HepG2 (cell line): Measurements from ENCODE around the gene GUCY2D. TPM values are rescaled to one million over a fixed set of nuclear protein-coding genes. Genes with fewer than 3 reads are reported as not detected.

Experiments
- ATAC-seq: fragments of 200-7000 bp; cut with Tn5 transposase; 3 replicates; pipeline ENCODE4 v1.9.1; 2020; ENCODE audit warnings: mild to moderate bottlenecking, moderate library complexity
- BruUV-seq: library from RNA; stranded (reverse); fragments of 400-500 nt; replicated peaks from 2 replicates; lab custom pipeline; 2021; lab: Mats Ljungman, UMichigan
- CTCF ChIA-PET: fragments of 300-600 bp; formaldehyde crosslinking; extraction: SDS; loops from one replicate; lab custom pipeline; 2021; ENCODE audit warnings: low total read pairs, inconsistent platforms, low intra/inter-chr PET ratio; lab: Yijun Ruan, JAX
- POLR2A ChIA-PET: fragments of 350-600 bp; sonication (Branson Sonifier 250); formaldehyde crosslinking; loops from one replicate; lab custom pipeline; 2020; ENCODE audit warnings: antibody characterized with exemption, inconsistent platforms; lab: Yijun Ruan, JAX
- DNase-seq: peaks from one replicate; pipeline ENCODE4 v3.0.0-alpha.2; 2015; ENCODE audit warnings: low spot score
- FAIRE-seq: peaks from 3 replicates; lab custom pipeline; 2011; peaks lifted over from hg19 to GRCh38; lab: Jason Lieb, UNC
- H2AFZ ChIP-seq: one replicate; pipeline ENCODE4 v1.6.1; 2011; ENCODE audit warnings: low read length, inconsistent platforms
- H3K27ac ChIP-seq: fragments of 300-600 bp; 3 replicates; pipeline ENCODE4 v1.8.0; 2011; ENCODE audit warnings: mixed run types, mild to moderate bottlenecking, mixed read lengths, low read length, inconsistent platforms; ENCODE audit not compliant: insufficient read depth; ENCODE audit errors: extremely low read length
- H3K27me3 ChIP-seq, 2 experiments: fragments of 200-600 bp in 1 of 2; 2 replicates in 1 of 2; 3 replicates in 1 of 2; pipeline versions ENCODE4 v1.6.0 to v1.8.0; 2011; ENCODE audit warnings: low read length in 2 of 2, mild to moderate bottlenecking in 2 of 2, moderate library complexity in 2 of 2, inconsistent platforms in 1 of 2; ENCODE audit not compliant: insufficient read depth in 2 of 2, control insufficient read depth in 1 of 2
- H3K36me3 ChIP-seq, 2 experiments: fragments of 200-600 bp in 1 of 2; replicated peaks in 1 of 2; 2 replicates in 1 of 2; 3 replicates in 1 of 2; pipeline versions ENCODE4 v1.5.1 to v1.8.0; 2011; ENCODE audit warnings: low read length in 2 of 2, inconsistent platforms in 1 of 2; ENCODE audit not compliant: insufficient read depth in 2 of 2, control insufficient read depth in 1 of 2
- H3K4me1 ChIP-seq: 2 replicates; pipeline ENCODE4 v1.5.1; 2012; ENCODE audit warnings: low read length, inconsistent platforms; ENCODE audit not compliant: insufficient read depth
- H3K4me2 ChIP-seq: 2 replicates; pipeline ENCODE4 v1.6.0; 2011; ENCODE audit warnings: low read depth, low read length, inconsistent platforms
- H3K4me3 ChIP-seq, 3 experiments: fragments of 200-600 bp in 1 of 3; sonication (generic), shearing (Covaris generic) in 1 of 3; replicated peaks in 1 of 3; 2 replicates each; pipeline ENCODE4 v1.5.1; 2011 to 2016; ENCODE audit warnings: low read length in 3 of 3, inconsistent platforms in 2 of 3, low read depth in 2 of 3, mild to moderate bottlenecking in 2 of 3, control low read depth in 1 of 3, mixed read lengths in 1 of 3; ENCODE audit not compliant: insufficient read depth in 1 of 3
- H3K79me2 ChIP-seq: one replicate; pipeline ENCODE4 v1.6.1; 2011; ENCODE audit warnings: low read length, inconsistent platforms; ENCODE audit not compliant: insufficient read depth
- H3K9ac ChIP-seq: 2 replicates; pipeline ENCODE4 v1.6.0; 2011; ENCODE audit warnings: mild to moderate bottlenecking, low read depth, low read length, inconsistent platforms; ENCODE audit not compliant: insufficient read depth
- H3K9me3 ChIP-seq: 2 replicates; pipeline ENCODE4 v1.5.1; 2012; ENCODE audit warnings: mild to moderate bottlenecking, low read length
- H4K20me1 ChIP-seq: 2 replicates; pipeline ENCODE4 v1.6.0; 2011; ENCODE audit warnings: inconsistent platforms, mild to moderate bottlenecking, low read length, moderate library complexity; ENCODE audit not compliant: insufficient read depth
- CCDC6 ChIP-seq: sonication (generic); formaldehyde crosslinking; IDR thresholded peaks from 2 replicates; pipeline ENCODE4 v1.8.1; 2022; ENCODE audit warnings: mild to moderate bottlenecking, missing genetic modification reagents, moderate library complexity
- CEBPB ChIP-seq: IDR thresholded peaks from 2 replicates; pipeline ENCODE4 v1.6.1; 2011; ENCODE audit warnings: low read depth, low read length, improper control_type of control experiment, borderline replicate concordance
- DDIT3 ChIP-seq: sonication (generic); formaldehyde crosslinking; IDR thresholded peaks from 2 replicates; pipeline ENCODE4 v1.4.0; 2020; ENCODE audit warnings: mild to moderate bottlenecking, missing genetic modification reagents
- HOXD1 ChIP-seq: sonication (generic); formaldehyde crosslinking; IDR thresholded peaks from 2 replicates; pipeline ENCODE4 v1.5.0; 2020; ENCODE audit warnings: missing genetic modification reagents
- KAT8 ChIP-seq: IDR thresholded peaks from 2 replicates; pipeline ENCODE4 v1.6.1; 2016; ENCODE audit warnings: missing genetic modification reagents, missing compliant biosample characterization
- KDM5B ChIP-seq: sonication (generic); formaldehyde crosslinking; IDR thresholded peaks from 2 replicates; pipeline ENCODE4 v1.4.0; 2020; ENCODE audit warnings: missing genetic modification reagents, mild to moderate bottlenecking, borderline replicate concordance
- NPAS2 ChIP-seq: sonication (generic); formaldehyde crosslinking; IDR thresholded peaks from 2 replicates; pipeline ENCODE4 v1.8.0; 2022; ENCODE audit warnings: mild to moderate bottlenecking, missing genetic modification reagents, borderline replicate concordance
- ONECUT2 ChIP-seq: sonication (generic); formaldehyde crosslinking; IDR thresholded peaks from 2 replicates; pipeline ENCODE4 v1.4.0; 2020; ENCODE audit warnings: missing genetic modification reagents
- PHF20 ChIP-seq: sonication (generic); formaldehyde crosslinking; IDR thresholded peaks from 2 replicates; pipeline ENCODE4 v1.5.0; 2020; ENCODE audit warnings: mild to moderate bottlenecking, missing genetic modification reagents
- POLR2G ChIP-seq: fragments of 200-400 bp; formaldehyde crosslinking; IDR thresholded peaks from 2 replicates; pipeline ENCODE4 v1.6.1; 2018; ENCODE audit warnings: mild to moderate bottlenecking, low read depth, low read length, moderate library complexity
- ZBTB7B ChIP-seq: sonication (generic); formaldehyde crosslinking; IDR thresholded peaks from 2 replicates; pipeline ENCODE4 v1.4.0; 2020; ENCODE audit warnings: missing genetic modification reagents
- ZNF10 ChIP-seq: sonication (generic); formaldehyde crosslinking; IDR thresholded peaks from 2 replicates; pipeline ENCODE4 v1.4.0; 2020; ENCODE audit warnings: mild to moderate bottlenecking, low read depth, missing genetic modification reagents, borderline replicate concordance
- ZNF205 ChIP-seq: IDR thresholded peaks from 2 replicates; pipeline ENCODE4 v1.6.1; 2018; ENCODE audit warnings: missing biosample characterization, missing genetic modification reagents
- ZNF235 ChIP-seq: sonication (generic); formaldehyde crosslinking; IDR thresholded peaks from 2 replicates; pipeline ENCODE4 v1.8.1; 2023; ENCODE audit warnings: mild to moderate bottlenecking, missing genetic modification reagents, borderline replicate concordance
- ZXDC ChIP-seq: sonication (generic); formaldehyde crosslinking; IDR thresholded peaks from 2 replicates; pipeline ENCODE4 v1.5.0; 2020; ENCODE audit warnings: mild to moderate bottlenecking, missing genetic modification reagents
- WGBS: methylation state at CpG from one replicate; pipeline ENCODE4 v1.1.6; 2017; ENCODE audit warnings: low lambda C conversion rate; 5-methylcytosine and 5-hydroxymethylcytosine counted together
- in situ Hi-C: cut with HindIII; loops from 2 replicates; pipeline ENCODE4 v1.10.0; 2017; ENCODE audit warnings: low pct_unique_long_range_greater_than_20kb; ENCODE audit not compliant: extremely low pct_ligation_motif_present
- intact Hi-C: fragments of 100-400 bp; cut with micrococcal nuclease; formaldehyde crosslinking; loops from one replicate; pipeline ENCODE4 v1.10.0; 2022; ENCODE audit not compliant: unreplicated experiment
- polyA plus RNA-seq, 8 experiments: library from polyadenylated mRNA; depleted of rRNA in 3 of 8; stranded (reverse) in 7 of 8; unstranded in 1 of 8; fragments of >200 nt; fragmentation: Illumina TruSeq in 4 of 8; extraction: Trizol in 4 of 8; gene quantifications; 2 replicates each; pipeline versions ENCODE4 v1.2.1 to v1.2.3, GENCODE V29; 2011 to 2016; ENCODE audit warnings: low read depth in 4 of 8, missing spikeins in 1 of 8, mixed read lengths in 1 of 8; ENCODE audit not compliant: insufficient read depth in 1 of 8
- total RNA-seq, 5 experiments: library from RNA; depleted of rRNA; stranded (reverse); fragments of >200 nt; fragmentation: Illumina TruSeq; extraction: Trizol; gene quantifications; 2 replicates each; pipeline ENCODE4 v1.2.3, GENCODE V29; 2016; ENCODE audit warnings: low read depth in 1 of 5

GUCY2D gene
- total and polyA plus RNA-seq, 2 of the 13 experiments (the other 11 are each of a cell fraction or from before 2014, with no cell fraction given), result not detected

GRCh38 chr17:8021565-8022359, 19.3 kb downstream of the GUCY2D start (continued):
- TF ChIP-seq PHF20 (CRISPR knock-in tag), result no peak
- peak; percentile 3; the same call in 1 of the 2 replicates for TF ChIP-seq CEBPB
- no peak for TF ChIP-seq KDM5B (CRISPR knock-in tag)
- TF ChIP-seq CCDC6, result no peak
- TF ChIP-seq ZNF205, result no peak
- TF ChIP-seq, all 625 proteins: peak for 6

- Histone ChIP-seq H3K9ac (no peak overlapping the region), H3K27ac (no peak overlapping the region), H3K4me1 (peaks cover 16% of the 10 kb centered on the region), H3K4me3 (no peak overlapping the region), H4K20me1 (no peaks in the 10 kb centered on the region), H3K27me3 (peaks cover 1 to 50% of the 10 kb centered on the region in 2 experiments), H3K4me2 (no peak overlapping the region), H2AFZ (no peak overlapping the region), H3K79me2 (no peaks in the 10 kb centered on the region), H3K36me3 (no peaks in the 10 kb centered on the region), H3K9me3 (no peaks in the 10 kb centered on the region)
- in situ Hi-C loops (no loop called here), intact Hi-C loops (no loop called here)
- BruUV-seq, result no TSS peak
- FAIRE-seq, result no peak
- POLR2A ChIA-PET, result interaction anchor here (0.6 kb wide), 1 partner anchor 11 kb away, joined by 3 read pairs; no protein-coding TSS in a partner anchor
- no peak for TF ChIP-seq ZXDC (CRISPR knock-in tag)
- TF ChIP-seq ZBTB7B (CRISPR knock-in tag), result no peak
- TF ChIP-seq DDIT3 (CRISPR knock-in tag), result no peak
- no peak for TF ChIP-seq KAT8 (CRISPR knock-in tag)
- no peak for TF ChIP-seq ZNF235 (CRISPR knock-in tag)
- TF ChIP-seq POLR2G, result no peak
- no peak for TF ChIP-seq ZNF10
- TF ChIP-seq HOXD1 (CRISPR knock-in tag), result no peak
- no peak for TF ChIP-seq NPAS2 (CRISPR knock-in tag)
- TF ChIP-seq ONECUT2, result no peak
- WGBS, result 38% methylated on average over 3 of the region's 4 CpGs
- no peak for ATAC-seq
- CTCF ChIA-PET, result no interaction called here
- DNase-seq, result no peak
Observed at GRCh38 chr17:8022360-8023003, 20.1 kb downstream of the GUCY2D start.
